NCI-H524 treated with DMSO at 0.1 percent for 48 hours (cell line): ENCODE data around the gene SEMA4F.
A peak's percentile ranks its signal among the peaks of the same experiment; 100 is the strongest.
"Not testable (repeated sequence)": the region's sequence is repeated elsewhere in the genome, so short reads cannot be mapped to it uniquely, and the experiment has no call there.

Experiments used
- DNase-seq: peaks from one replicate; lab custom pipeline; 2025; lab: John Stamatoyannopoulos, UW

Gene SEMA4F

GRCh38 chr2:74653985-74654882, at the start of gene SEMA4F:
TSS of gene SEMA4F (plus strand) at chr2:74654247. CDS start at chr2:74654377, 130 bp downstream.
- DNase-seq: peak; percentile 69

- DNase-seq: no peak
Measured at GRCh38 chr2:74606927-74607326, 47.1 kb upstream of the SEMA4F start.

- no peak for DNase-seq
Measured at GRCh38 chr2:74617122-74617521, 36.9 kb upstream of the SEMA4F start.

- peak; percentile 70 for DNase-seq
Measured at GRCh38 chr2:74618410-74619083, 35.5 kb upstream of the SEMA4F start.

GRCh38 chr2:74619651-74620297, 34.3 kb upstream of the SEMA4F start:
- DNase-seq: no peak

- no peak for DNase-seq
Measured at GRCh38 chr2:74620671-74621070, 33.4 kb upstream of the SEMA4F start.

- DNase-seq: no peak
Measured at GRCh38 chr2:74625658-74626425, 28.2 kb upstream of the SEMA4F start.

- no peak for DNase-seq
Measured at GRCh38 chr2:74628538-74629105, 25.4 kb upstream of the SEMA4F start.

- DNase-seq: not testable (repeated sequence)
Measured at GRCh38 chr2:74630454-74630853, 23.6 kb upstream of the SEMA4F start.

GRCh38 chr2:74632209-74632938, 21.7 kb upstream of the SEMA4F start:
- peak; percentile 95 for DNase-seq

GRCh38 chr2:74632939-74633312, 21.1 kb upstream of the SEMA4F start:
- DNase-seq: no peak

- no peak for DNase-seq
Measured at GRCh38 chr2:74639550-74639949, 14.5 kb upstream of the SEMA4F start.

GRCh38 chr2:74645344-74645743, 8.7 kb upstream of the SEMA4F start:
- no peak for DNase-seq

- no peak for DNase-seq
Measured at GRCh38 chr2:74646201-74646600, 7.8 kb upstream of the SEMA4F start.

GRCh38 chr2:74646834-74647482, 7.1 kb upstream of the SEMA4F start:
- DNase-seq: no peak

- DNase-seq: no peak
Measured at GRCh38 chr2:74648009-74648443, 6.0 kb upstream of the SEMA4F start, which contains the start of gene M1AP. TSS of gene M1AP (minus strand) at chr2:74648330. CDS start at chr2:74640275, 8,055 bp downstream.

GRCh38 chr2:74653589-74653984, 460 bp upstream of the SEMA4F start:
- DNase-seq: no peak

GRCh38 chr2:74655579-74655978, 1.5 kb downstream of the SEMA4F start:
- no peak for DNase-seq

GRCh38 chr2:74658516-74658915, 4.5 kb downstream of the SEMA4F start:
- DNase-seq: no peak

- DNase-seq: no peak
Measured at GRCh38 chr2:74659462-74659861, 5.4 kb downstream of the SEMA4F start.
